Right ventricle myocardium superior (tissue), 1 donor: ENCODE results near the gene ACCSL. TPM values are rescaled to one million over a fixed set of nuclear protein-coding genes. Genes with fewer than 3 reads are reported as not detected.

ENCODE experiments used
- ATAC-seq: fragments of 200-7000 bp; cut with Tn5 transposase; one replicate; pipeline ENCODE4 v1.9.1; 2020; ENCODE audit warnings: mild to moderate bottlenecking; ENCODE audit not compliant: poor library complexity
- DNase-seq: peaks from one replicate; pipeline ENCODE4 v3.0.0-alpha.2; 2020
- intact Hi-C: fragments of 100-400 bp; cut with DNase I; formaldehyde crosslinking; loops from one replicate; pipeline ENCODE4 v1.11.2; 2022
- total RNA-seq: library from RNA; stranded (reverse); fragmentation: NEBNext Ultra II Directional; extraction: Animal tissue kit (Norgen Biotek cat#: 25700); gene quantifications from one replicate; pipeline ENCODE4 v1.2.1, GENCODE V29; 2021
- donor health status: DM: no; HTN: yes; CAD: no; lungs with severe emphysema.

Gene ACCSL
- total RNA-seq, 1 donor from 2014 or later = not detected

DNA sequence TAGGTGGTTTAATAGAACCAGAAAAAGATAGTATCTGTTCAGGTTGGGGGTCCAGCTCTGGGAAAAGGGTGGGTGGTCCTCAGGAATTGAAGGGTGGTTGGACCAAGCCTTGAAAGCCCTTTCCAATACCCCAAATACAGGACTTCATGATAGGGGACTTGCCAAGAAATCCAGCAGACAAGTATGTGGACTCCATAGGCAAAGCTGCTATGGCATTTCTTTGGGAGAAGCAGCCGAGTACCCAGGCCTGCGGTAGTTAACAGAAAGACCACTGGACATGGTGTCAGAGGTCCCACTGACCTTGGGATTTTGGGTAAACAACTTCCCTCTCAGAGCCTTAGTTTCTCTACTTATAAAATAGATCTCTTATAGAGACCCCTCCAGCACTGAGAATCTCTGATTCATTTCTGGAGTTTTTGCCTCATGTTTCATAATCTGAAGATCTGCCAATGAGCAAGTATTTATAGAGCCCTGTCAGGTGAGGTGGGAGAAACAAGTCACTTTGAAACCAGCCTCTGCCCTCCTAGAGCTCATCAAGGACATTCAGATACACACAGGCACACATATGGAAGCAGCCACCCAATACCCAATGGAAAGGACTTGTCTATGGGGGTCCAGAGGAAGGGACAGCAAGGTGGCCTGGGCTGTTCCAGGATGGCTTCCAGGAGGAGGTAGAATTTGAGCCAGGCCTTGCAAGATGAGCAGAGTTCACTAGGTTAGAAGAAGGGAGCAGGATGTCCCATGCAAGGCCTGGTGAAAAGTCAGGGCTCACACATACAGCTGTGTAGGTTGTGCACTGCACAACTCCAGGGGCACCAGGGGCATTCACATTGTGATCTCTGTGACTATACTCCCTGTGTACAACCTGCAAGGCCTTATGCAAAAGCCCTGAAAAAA, 31.0 kb upstream of the ACCSL start:
- no peak for ATAC-seq
- DNase-seq = no peak
- intact Hi-C loops = no loop called here

DNA sequence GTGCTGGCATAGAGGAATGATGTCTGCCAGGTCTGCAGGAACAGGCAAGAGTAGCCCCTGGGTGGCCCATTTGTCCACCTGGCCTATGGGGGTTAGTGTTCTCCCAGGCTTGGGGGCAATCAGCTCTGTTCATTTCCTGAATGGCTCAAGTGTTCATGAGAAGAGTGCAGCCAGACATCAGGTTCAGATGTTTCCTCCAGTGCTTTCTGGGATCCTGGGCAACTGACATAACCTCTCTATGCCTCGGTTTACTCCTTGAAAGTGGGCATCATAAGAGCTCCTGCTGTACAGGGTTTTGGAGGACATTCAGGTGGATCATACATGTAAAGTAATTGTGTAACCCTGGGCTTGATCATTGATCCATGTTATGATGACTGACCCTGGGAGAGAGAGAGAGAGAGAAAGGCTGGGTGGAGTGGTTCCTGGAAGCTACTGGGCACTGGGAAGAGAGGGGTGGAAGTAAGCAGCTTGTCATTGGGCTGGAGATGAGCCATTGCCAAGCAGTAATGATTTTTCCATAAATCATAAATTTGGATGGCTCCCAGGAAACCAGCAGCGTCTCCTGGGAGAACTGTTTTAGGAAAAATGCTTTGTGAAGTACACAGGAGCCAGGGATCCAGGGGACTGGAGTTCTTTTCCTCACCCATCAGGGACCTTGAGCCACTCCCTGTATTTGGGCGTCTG, 30.2 kb upstream of the ACCSL start:
- intact Hi-C loops = no loop called here
- ATAC-seq (no peak), DNase-seq (no peak)

- no peak for DNase-seq
- ATAC-seq = no peak
- intact Hi-C loops = no loop called here
These were observed 29.7 kb upstream of the ACCSL start for GRCh38 chr11:44018127-44018521.

DNA sequence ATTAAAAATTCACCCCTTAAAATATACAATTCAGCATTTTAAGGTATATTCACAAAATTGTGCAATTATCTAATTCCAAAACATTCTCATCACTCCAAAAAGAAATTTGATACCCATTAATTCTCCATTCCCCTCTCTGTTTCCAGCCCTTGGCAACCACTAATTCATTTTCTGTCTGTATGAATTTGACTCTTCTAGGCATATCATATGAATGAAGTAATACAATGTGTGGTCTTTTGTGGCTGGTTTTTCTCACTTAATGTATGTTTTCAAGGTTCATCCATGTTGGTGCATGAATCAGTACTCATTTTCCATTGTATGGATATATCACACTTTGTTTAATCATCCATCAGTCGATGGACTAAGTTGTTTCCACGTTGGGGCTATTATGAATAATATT, 29.0 kb upstream of the ACCSL start:
- ATAC-seq = no peak
- intact Hi-C loops = no loop called here
- no peak for DNase-seq

- intact Hi-C loops = no loop called here
- DNase-seq = no peak
These were observed 22.8 kb upstream of the ACCSL start for GRCh38 chr11:44024977-44025376.

DNA sequence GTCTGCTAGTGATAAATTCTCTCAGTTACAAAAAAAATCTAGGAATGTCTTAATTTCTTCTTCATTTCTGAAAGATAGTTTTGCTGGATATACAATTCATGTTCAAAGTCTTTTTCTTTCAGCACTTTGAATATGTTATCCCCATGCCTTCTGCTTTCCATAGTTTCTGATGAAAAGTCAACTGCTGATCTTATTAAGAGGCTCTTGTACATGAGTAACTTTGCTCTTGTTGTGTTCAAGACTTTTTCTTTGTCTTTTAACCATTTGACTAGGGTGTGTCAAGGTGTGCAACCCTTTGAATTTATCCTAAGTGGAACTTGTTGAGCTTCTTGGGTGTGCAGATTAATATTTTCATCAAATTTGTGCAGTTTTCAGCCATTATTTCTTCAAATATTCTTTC, 22.1 kb upstream of the ACCSL start:
- ATAC-seq = no peak
- DNase-seq = no peak
- intact Hi-C loops = no loop called here

More at GRCh38 chr11:44024977-44025376, 22.8 kb upstream of the ACCSL start:
- ATAC-seq = no peak

DNA sequence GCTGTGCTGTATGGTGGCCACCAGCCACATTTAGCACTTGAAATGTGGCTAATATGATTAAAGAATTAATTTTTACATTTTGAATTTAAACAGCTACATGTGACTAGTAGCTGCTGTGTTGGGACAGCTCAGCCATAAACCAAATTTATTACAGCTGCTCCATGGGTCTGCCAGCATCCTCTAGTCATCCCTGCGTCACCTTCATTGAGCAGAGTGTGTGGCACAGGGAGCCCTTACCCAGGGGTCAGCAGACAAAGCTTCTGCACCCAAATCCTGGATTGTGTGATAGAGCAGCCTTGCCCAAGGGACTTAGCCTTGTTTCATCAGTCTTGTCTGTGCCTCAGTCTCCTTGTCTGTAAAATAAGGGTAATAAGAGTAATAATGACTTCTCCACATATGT, 19.4 kb upstream of the ACCSL start:
- intact Hi-C loops = no loop called here
- DNase-seq = no peak
- no peak for ATAC-seq

DNA sequence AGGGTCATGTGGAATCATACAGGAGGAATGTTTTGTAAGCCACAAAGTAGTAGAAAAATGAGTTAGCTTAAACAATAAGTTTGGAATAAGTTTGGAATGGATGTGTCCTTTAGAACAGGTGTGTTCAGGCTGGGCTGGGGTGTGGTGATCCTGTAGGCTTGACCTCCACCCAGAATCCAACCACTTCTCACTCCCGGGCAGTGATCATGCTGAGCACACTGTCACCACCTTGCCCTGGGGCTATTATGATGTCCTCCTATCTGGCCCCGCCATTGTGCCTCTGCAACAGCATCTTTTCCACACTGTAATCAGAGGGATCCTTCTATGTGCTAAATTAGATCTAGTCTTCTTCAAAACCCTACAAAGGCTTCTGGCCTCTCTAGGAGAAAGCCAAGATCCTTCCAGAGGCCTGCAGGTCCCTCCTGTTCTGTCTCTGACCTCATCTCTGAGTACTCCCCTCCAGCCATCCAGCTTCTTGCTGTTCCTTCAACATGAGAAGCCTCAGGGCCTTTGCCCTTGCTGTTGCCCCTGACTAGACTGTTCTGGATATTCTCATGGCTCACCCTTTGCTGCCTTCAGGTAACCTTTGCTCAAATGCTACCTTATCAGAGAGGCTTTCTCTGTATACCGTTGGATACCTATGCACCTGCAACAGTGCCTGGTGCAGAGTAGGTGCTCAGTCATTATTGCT, 18.8 kb upstream of the ACCSL start:
- DNase-seq (no peak), ATAC-seq (no peak)
- intact Hi-C loops = no loop called here

DNA sequence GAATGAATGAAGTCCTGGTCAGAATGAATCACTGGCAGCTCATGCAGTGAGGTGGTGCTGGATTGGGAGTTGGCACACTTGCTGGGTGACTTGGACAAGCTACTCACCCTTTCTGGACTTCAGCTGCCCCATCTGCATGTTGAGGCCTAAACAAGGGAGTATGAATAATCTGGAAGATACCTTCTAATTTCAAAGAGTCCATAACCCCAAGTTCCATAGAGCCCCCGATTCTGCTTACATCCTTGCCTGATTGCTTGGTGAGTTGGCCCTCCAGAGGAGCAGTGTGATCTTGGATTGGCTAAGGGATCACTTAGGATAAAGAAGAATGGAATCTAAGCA, 18.3 kb upstream of the ACCSL start:
- ATAC-seq = no peak
- intact Hi-C loops = no loop called here
- no peak for DNase-seq

DNA sequence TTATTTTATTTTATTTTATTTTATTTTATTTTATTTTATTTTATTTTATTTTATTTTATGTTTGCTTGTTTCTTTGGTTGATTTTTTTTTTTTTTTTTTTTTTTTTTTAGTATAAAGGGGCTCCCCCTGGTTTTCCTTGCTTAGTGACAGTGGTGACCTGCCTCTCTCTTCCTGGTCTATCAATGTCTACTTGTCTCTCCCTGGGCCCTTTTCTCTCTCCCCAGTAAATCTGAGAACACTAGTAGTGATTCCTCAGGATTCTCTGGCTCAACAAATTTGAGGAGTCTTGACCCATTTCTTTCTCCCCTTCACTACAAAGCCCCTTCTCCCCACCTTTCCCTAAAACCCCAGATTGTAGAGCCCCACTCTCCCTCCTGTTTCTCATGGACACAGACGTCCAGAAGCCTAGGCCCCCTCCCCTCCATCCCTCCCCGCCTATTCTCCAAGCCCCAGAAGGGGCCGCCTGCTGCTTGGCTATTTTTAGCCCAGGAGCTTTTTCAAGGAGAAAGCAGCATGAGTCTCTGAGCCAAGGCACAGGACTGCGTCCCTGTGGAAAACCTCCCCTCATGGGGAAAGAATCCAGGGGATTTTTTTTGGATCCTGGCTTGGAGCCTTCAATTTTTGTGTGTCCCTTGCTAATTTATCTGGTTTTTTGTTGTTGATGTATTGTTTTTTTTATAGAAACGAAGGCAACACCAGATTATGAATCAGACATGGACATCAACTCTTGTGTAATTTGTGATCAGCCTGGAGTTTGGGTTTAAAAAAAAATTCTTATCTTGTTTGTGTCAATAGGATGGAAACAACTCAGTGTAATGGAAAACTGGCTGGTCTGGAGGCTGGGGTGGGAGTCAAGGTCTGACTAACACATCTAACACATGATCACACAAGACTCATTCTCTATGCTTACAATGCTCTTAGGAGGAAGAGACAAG, 17.5 kb upstream of the ACCSL start:
- DNase-seq (no peak), ATAC-seq (peak; percentile 67)
- intact Hi-C loops = loop anchor here (10.0 kb wide), 1 partner anchor 45 kb away; no protein-coding TSS in a partner anchor

DNA sequence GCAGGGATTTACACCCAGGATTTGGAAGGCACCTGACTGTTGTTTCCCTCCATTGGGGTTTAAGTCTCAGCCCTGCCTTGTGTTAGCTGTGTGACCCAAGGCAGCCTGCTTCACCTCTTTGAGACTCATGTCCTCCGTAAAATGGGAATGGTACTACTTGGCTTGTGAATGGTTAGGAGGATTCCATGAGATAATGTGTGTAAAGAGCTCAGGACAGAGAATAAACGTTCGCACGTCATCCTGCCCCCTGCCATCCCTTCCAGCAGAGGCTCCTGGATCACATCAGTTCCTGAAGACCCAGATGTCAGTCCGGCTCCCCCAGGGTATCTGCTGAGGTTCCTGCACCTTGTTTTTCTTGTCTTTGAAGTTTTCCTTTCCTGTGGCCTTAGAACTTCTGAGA, 16.8 kb upstream of the ACCSL start:
- no peak for ATAC-seq
- intact Hi-C loops = loop anchor here (10.0 kb wide), 1 partner anchor 46 kb away; no protein-coding TSS in a partner anchor
- DNase-seq = no peak

DNA sequence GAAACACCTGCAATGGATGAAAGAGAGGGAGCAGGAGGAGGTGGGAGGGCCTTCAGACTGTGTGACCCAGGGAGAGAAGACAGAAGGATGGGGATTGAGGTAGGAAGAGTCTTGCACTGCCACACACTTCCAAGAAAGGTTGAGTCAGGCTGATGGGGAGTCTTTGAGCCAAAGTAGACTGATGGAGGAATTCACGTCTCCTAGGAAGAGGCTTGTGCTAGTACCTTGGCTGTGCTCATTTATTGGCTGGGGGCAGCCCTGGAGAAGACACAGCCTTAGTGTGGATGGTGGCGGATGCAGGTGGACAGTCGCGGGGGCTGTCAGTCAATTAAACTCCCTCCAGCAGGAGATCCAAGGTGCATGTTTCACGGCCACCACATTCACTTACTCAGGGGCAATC, 16.2 kb upstream of the ACCSL start:
- DNase-seq (no peak), ATAC-seq (no peak)
- intact Hi-C loops = loop anchor here (10.0 kb wide), 1 partner anchor 47 kb away; no protein-coding TSS in a partner anchor

DNA sequence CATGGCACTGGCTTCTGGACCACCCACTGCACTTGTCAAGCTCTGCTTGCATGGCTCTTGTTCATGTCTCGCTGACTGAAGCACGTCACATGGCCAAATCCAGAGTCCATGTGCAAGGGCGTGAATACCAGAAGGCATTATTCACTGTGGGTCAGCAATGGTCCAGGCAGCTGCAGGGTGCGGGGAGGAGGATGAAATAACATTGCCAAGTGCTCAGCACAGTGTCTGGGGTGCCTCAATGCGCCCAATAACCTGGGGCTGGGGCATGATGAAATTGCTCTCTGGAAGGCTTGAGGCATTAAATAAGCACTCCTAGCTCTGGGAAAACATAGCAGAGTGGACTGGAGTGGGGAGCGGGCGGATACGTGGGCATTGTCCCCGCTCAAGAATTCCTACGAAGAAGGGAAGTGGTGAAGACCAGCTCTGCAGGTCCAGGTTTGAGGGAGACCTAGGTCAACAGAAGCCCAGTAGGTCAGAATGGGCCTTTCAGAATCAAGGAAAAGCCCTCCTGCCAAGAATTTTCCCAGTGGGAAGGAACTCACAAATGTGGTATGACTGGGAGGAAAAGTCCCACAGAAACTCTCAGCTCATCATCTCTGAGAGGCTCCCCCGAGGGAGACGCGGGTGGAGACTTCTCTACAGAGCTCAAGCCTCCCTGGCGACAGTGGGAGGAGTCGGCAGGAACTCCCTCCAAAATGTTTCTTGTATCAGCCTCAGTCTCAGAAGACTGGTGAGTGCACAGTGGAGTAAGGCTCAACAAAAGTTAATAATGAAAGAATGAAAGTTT, 15.3 kb upstream of the ACCSL start:
- intact Hi-C loops = loop anchor here (10.0 kb wide), 1 partner anchor 48 kb away; no protein-coding TSS in a partner anchor
- ATAC-seq (peak; percentile 12), DNase-seq (peak; percentile 71)

DNA sequence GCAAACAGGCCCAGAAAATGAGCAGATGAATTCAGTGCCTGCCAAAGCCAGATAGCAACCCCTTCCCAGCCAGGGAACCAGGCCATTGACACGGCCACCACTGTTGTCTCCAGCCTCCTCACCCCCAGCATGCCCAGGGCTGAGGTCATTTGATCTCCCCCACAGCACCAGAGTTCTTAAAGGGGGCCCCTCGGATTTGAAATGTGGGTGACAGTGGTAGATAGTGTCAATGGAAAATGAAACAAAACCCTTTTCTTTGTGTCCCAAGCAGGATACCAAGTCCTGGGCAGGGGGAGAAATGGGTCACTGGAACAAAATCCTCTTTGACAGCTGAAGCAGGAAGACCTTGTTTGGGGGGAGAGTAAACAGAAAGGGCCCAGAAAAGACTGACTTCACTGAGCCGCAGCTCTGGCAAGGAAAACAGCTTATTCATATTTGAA, 14.3 kb upstream of the ACCSL start:
- DNase-seq (no peak), ATAC-seq (no peak)
- intact Hi-C loops = loop anchor here (10.0 kb wide), 1 partner anchor 49 kb away; no protein-coding TSS in a partner anchor

DNA sequence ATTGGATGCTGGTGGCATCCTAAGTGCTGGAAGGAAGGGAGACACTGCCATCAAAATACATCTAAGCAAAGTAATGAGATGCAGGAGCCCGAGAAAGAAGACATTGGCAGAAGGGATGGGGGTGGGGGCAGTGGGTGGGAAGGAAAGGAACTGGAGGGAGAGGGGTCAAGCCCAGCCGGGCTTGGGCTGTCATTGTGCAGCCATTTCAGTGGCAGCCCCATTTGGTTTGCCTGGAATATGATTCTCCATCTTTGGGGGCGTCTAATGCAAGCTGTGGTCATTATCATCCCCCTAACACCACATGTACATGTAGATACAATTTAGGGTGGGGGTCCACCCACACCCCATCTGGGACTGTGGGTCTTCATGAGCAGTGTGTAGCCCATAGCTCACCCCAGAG, 13.9 kb upstream of the ACCSL start:
- intact Hi-C loops = loop anchor here (10.0 kb wide), 1 partner anchor 49 kb away; no protein-coding TSS in a partner anchor
- ATAC-seq = no peak
- no peak for DNase-seq

DNA sequence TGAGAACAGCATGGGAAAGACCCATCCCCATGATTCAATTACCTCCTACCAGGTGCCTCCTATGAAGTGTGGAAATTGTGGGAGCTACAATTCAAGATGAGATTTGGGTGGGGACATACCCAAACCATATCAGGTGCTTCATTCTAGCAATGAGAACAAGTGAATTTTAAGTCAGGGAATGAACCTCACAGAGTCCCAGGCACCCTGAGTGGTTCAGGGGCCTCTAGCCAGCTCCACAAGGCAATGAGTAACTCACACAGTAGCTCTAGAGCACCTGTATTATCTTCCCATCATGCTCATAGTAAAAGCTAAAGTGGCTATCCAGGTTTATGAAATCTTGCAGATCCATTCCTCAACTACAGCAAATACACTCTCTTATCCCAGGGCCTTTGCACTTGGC, 13.1 kb upstream of the ACCSL start:
- DNase-seq = no peak

More for the DNA sequence above, 13.1 kb upstream of the ACCSL start:
- no peak for ATAC-seq
- intact Hi-C loops = loop anchor here (5.0 to 10.0 kb wide), 2 partner anchors 50 to 92 kb away; partner anchors contain the start of gene C11orf96
